ENCODE results near the gene MACROD2. TPM values are rescaled to one million over a fixed set of nuclear protein-coding genes. Genes with fewer than 3 reads are reported as not detected.

Gene MACROD2
- total RNA-seq, 1 donor from 2014 or later, result 3.5 TPM

- DNase-seq (ENCODE audit: low spot score in 2 of 2), result no peak
- TF ChIP-seq CTCF (IDR thresholded peaks at IDR 0.05), result no peak
- H3K27me3 ChIP-seq, result no peaks in the 10 kb centered on the region
- intact Hi-C loops (cut with DNase I), result no loop called here
- H3K27ac ChIP-seq, result no peak overlapping the region
- H3K4me3 ChIP-seq, result no peak overlapping the region
- H3K36me3 ChIP-seq, result no peaks in the 10 kb centered on the region
- H3K9me3 ChIP-seq, result no peaks in the 10 kb centered on the region
- H3K4me1 ChIP-seq, result no peaks in the 10 kb centered on the region
These were observed 717.0 kb downstream of the MACROD2 start for GRCh38 chr20:14712302-14712739.

GRCh38 chr20:14715400-14715799 lies 720.1 kb downstream of the MACROD2 start:
- Histone ChIP-seq H3K27me3 (no peaks in the 10 kb centered on the region), H3K9me3 (no peaks in the 10 kb centered on the region), H3K36me3 (no peaks in the 10 kb centered on the region), H3K4me3 (no peak overlapping the region), H3K27ac (no peak overlapping the region), H3K4me1 (no peaks in the 10 kb centered on the region)
- no peak for DNase-seq (ENCODE audit: low spot score in 2 of 2)
- no peak for TF ChIP-seq CTCF (IDR thresholded peaks at IDR 0.05)
- intact Hi-C loops (cut with DNase I), result no loop called here

GRCh38 chr20:14716351-14716801 lies 721.1 kb downstream of the MACROD2 start:
- H3K4me1 ChIP-seq, result no peaks in the 10 kb centered on the region
- H3K27ac ChIP-seq, result no peak overlapping the region
- intact Hi-C loops (cut with DNase I), result no loop called here
- H3K9me3 ChIP-seq, result no peaks in the 10 kb centered on the region
- H3K4me3 ChIP-seq, result no peak overlapping the region
- TF ChIP-seq CTCF (IDR thresholded peaks at IDR 0.05), result no peak
- no peak for DNase-seq (ENCODE audit: low spot score in 2 of 2)
- no peaks in the 10 kb centered on the region for H3K27me3 ChIP-seq
- H3K36me3 ChIP-seq, result no peaks in the 10 kb centered on the region

GRCh38 chr20:14717134-14717999 lies 722.1 kb downstream of the MACROD2 start:
- intact Hi-C loops (cut with DNase I), result no loop called here
- Histone ChIP-seq H3K36me3 (no peaks in the 10 kb centered on the region), H3K4me3 (no peak overlapping the region), H3K27ac (no peak overlapping the region), H3K9me3 (no peaks in the 10 kb centered on the region), H3K27me3 (no peaks in the 10 kb centered on the region), H3K4me1 (no peaks in the 10 kb centered on the region)
- TF ChIP-seq CTCF (IDR thresholded peaks at IDR 0.05), result no peak
- no peak for DNase-seq (ENCODE audit: low spot score in 2 of 2)

- no peak for TF ChIP-seq CTCF (IDR thresholded peaks at IDR 0.05)
- Histone ChIP-seq H3K27ac (no peak overlapping the region), H3K9me3 (no peaks in the 10 kb centered on the region), H3K27me3 (no peaks in the 10 kb centered on the region), H3K4me3 (no peak overlapping the region), H3K4me1 (no peaks in the 10 kb centered on the region), H3K36me3 (no peaks in the 10 kb centered on the region)
- DNase-seq (ENCODE audit: low spot score in 2 of 2), result no peak
- intact Hi-C loops (cut with DNase I), result no loop called here
These were observed 724.9 kb downstream of the MACROD2 start for GRCh38 chr20:14720251-14720650.
